ENCODE measurements around the gene UAP1L1.

UAP1L1 gene

GRCh38 chr9:137049544-137050449, 27.5 kb upstream of the UAP1L1 start:
- TF ChIP-seq CTCF (IDR thresholded peaks at IDR 0.05), result peak; percentile 49
- TF ChIP-seq ZFX (IDR thresholded peaks at IDR 0.05; ENCODE audit: borderline replicate concordance), result no peak
- peak overlapping the region; percentile 96 for H3K27ac ChIP-seq

GRCh38 chr9:137050570-137050969, 26.7 kb upstream of the UAP1L1 start:
- TF ChIP-seq CTCF (IDR thresholded peaks at IDR 0.05), result no peak
- TF ChIP-seq ZFX (IDR thresholded peaks at IDR 0.05; ENCODE audit: borderline replicate concordance), result no peak
- H3K27ac ChIP-seq, result 0 out of 2 replicates have a peak overlapping the region, but pooled peaks have one; percentile 1

DNA sequence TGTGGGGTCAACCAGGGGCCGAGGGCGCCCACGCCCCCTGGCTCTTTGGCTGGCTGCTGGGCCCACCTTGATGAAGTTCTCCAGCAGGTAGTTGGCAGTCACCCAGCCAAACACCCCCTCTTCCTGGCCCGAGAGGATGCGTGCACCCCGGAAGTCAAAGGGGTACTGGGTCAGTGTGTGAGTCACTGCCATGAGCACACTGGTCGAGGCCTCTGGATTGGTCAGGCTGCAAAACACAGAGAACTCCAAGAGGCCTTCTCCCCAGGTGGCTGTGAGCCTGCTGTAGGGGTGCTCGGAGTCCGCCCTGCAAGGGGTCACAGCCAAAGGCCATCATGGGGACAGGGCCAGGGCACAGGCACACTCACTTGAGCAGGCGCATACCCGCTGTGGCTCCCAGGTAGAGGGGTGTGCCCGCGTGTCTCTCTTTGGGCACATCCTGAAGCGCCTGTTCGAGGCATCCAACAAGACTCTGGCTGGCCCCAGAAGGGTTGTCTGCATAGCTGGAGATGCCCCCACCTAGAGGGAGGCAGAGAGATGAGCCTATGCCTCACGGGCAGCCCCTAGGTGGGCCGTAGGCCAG, 26.1 kb upstream of the UAP1L1 start:
- TF ChIP-seq CTCF (IDR thresholded peaks at IDR 0.05), result no peak
- TF ChIP-seq ZFX (IDR thresholded peaks at IDR 0.05; ENCODE audit: borderline replicate concordance), result no peak
- H3K27ac ChIP-seq, result no peak overlapping the region

DNA sequence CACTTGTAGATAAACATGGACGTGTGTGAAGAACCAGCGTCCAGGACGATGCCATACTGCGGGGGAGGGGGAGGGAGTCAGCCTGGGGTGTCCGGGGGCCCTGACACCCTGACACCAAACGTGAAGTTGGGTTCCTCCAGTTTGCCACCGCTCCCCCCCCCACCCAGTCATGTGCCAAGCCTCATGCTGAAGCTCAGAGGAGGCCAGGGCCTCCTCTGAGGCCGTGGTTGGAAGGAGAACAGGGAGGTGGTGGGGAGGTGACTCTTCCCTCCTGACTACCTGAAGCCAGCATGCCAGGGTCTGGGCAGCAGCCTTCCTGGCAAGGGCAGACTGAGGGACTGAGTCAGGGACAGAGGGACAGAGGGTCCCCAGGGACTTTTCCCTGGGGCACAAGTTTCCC, 25.0 kb upstream of the UAP1L1 start:
- H3K27ac ChIP-seq, result peak overlapping the region; percentile 83; the same call in 1 of the 2 replicates
- no peak for TF ChIP-seq CTCF (IDR thresholded peaks at IDR 0.05)
- TF ChIP-seq ZFX (IDR thresholded peaks at IDR 0.05; ENCODE audit: borderline replicate concordance), result no peak

DNA sequence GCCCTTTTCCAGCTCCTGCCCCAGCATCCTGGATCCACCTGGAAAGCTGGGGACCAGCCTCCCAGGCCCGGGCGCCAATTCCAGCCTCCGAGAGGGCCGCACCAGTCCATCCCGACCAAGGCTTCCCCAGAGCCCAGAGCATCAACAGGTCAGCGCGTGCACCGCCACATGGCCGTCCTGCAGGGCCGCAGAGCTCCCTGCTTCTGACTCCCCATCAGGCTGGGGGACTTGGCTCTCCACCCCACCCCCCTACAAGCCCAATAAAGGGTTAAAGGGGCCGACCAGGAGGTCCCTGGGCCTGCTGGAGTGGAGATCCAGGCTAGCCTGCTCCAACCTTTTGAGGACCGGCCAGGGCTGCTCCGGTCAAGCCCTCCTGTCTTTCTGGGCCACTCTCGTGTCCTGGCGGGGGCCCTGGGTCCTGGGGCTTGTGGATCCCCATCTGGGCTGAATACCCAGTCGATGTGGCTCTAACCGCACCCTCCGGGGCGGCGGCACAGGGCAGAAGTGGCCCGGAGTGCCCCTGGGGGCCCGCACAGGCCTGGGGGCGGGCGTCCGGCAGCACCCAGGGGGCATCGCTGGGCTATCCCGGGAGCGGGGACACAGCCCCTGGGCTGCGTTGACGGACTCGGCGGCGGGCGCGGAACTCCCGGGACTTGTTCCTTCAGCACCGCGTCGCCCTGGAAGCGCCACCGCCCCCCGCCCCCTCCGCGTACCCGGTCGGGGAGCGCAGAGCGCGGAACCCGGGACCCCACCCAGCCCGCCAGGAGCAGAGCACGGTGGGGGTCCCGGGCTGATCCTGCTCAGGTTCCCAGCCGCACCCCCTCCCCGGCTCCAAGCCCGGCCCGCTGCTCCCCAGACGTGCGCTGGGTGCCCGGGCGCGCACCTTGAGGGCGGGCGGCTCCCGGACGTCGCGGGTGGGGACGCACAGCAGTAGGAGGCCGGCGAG, 24.0 kb upstream of the UAP1L1 start:
- TF ChIP-seq ZFX (IDR thresholded peaks at IDR 0.05; ENCODE audit: borderline replicate concordance) (no peak), CTCF (IDR thresholded peaks at IDR 0.05) (no peak)
- H3K27ac ChIP-seq, result peak overlapping the region; percentile 83

DNA sequence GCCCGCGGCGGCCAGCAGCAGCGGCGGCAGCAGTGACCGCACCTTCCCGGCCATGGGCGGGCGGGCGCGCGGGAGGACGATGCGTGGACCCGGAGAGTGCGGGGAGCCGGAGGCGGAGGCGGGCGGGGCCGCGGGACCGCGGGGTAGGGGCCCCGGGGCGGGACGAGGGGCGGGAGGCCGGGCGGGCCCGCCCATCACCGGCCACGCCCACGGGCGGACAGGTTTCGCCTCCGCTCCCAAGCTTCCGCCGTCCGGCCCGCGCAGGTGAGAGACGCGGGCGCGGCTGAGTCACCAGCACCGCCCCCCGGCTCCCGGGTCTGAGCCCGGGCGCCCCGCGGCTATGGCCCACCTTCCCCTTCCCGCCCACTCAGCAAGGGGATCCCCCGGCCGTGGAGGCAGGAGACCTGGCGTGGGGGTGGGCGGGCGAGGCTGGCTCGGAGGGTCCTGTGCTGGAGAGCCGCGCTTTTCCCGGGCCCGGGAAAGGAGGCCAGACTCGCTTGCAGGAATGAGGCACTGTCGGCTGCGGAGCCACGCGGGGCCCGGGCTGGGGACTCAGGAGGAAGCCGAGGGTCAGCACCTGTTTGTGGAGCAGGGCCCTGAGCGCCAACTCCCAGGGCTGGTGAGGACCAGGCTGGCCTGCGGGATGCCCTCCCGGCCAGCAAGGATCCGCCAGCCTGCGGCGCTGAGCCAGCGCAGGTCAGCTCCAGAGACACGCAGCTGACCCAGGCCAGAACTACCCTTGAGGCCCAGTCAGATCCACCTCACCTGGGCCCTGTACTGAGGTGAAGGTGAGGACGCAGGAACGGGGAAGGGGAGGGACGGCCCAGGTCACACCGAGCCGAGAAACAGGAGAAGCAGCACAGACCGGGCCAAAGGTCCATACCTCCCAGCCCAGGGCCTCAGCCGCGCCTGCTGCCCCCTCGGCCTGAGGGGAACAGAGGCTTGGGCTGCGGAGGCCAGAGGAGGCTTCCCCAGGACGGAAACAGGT, 23.1 kb upstream of the UAP1L1 start, which contains the start of gene ENTPD2:
TSS of gene ENTPD2 (minus strand) at position 118 of the 988 bp plus-strand sequence. CDS start at position 54, 64 bp downstream.
- no peak for TF ChIP-seq ZFX (IDR thresholded peaks at IDR 0.05; ENCODE audit: borderline replicate concordance)
- no peak for TF ChIP-seq CTCF (IDR thresholded peaks at IDR 0.05)
- peak within 1 kb of the TSS; percentile 83 for H3K27ac ChIP-seq
